BJ (cell line): ENCODE data around the gene FARSB. TPM values are rescaled to one million over a fixed set of nuclear protein-coding genes. Genes with fewer than 3 reads are reported as not detected.

Experiments used
- CTCF ChIA-PET: fragments of 350-600 bp; formaldehyde crosslinking; extraction: SDS; loops from one replicate; lab custom pipeline; 2021; ENCODE audit warnings: antibody characterized with exemption, inconsistent platforms; lab: Yijun Ruan, JAX
- POLR2A ChIA-PET: fragments of 300-600 bp; sonication (Branson Sonifier 250); formaldehyde crosslinking; extraction: SDS; loops from one replicate; lab custom pipeline; 2021; ENCODE audit warnings: antibody characterized with exemption; lab: Charles Lee
- DNase-seq: peaks from one replicate; pipeline ENCODE4 v3.0.0-alpha.2; 2011; ENCODE audit warnings: low read depth
- H3K27me3 ChIP-seq: 2 replicates; pipeline ENCODE4 v1.6.0; 2011; ENCODE audit warnings: low read length; ENCODE audit not compliant: control insufficient read depth, insufficient read depth
- H3K36me3 ChIP-seq: 2 replicates; pipeline ENCODE4 v1.5.1; 2011; ENCODE audit warnings: low read length; ENCODE audit not compliant: control insufficient read depth, insufficient read depth
- H3K4me3 ChIP-seq: 2 replicates; pipeline ENCODE4 v1.5.1; 2011; ENCODE audit warnings: low read depth, mild to moderate bottlenecking, control low read depth, low read length
- CTCF ChIP-seq: IDR thresholded peaks from 2 replicates; pipeline ENCODE4 v1.5.1; 2011; ENCODE audit warnings: low read depth, mild to moderate bottlenecking, control low read depth, inconsistent platforms, low read length, moderate library complexity; ENCODE audit not compliant: insufficient read depth
- polyA plus RNA-seq: library from polyadenylated mRNA; depleted of rRNA; stranded (reverse); fragments of >200 nt; gene quantifications from 2 replicates; pipeline ENCODE4 v1.2.3, GENCODE V29; 2011

FARSB gene
- polyA plus RNA-seq, 1 experiment: 16.4 TPM

- Histone ChIP-seq H3K4me3 (no peak overlapping the region), H3K27me3 (no peaks in the 10 kb centered on the region), H3K36me3 (peaks cover 6% of the 10 kb centered on the region)
- TF ChIP-seq CTCF: no peak
- DNase-seq: no peak
- POLR2A ChIA-PET: interaction anchor here (0.7 kb wide), 1 partner anchor 1043 kb away, joined by 3 read pairs; no protein-coding TSS in a partner anchor
- CTCF ChIA-PET: interaction anchor here (1.8 kb wide), 1 partner anchor 305 kb away, joined by 9 read pairs; no protein-coding TSS in a partner anchor
Observed at GRCh38 chr2:222622910-222623309, 33.0 kb downstream of the FARSB start.

- no peak for TF ChIP-seq CTCF
- Histone ChIP-seq H3K36me3 (peaks cover 6% of the 10 kb centered on the region), H3K4me3 (no peak overlapping the region), H3K27me3 (no peaks in the 10 kb centered on the region)
- POLR2A ChIA-PET: no interaction called here
- DNase-seq: no peak
- CTCF ChIA-PET: interaction anchor here (1.6 kb wide), 1 partner anchor 563 kb away, joined by 3 read pairs; no protein-coding TSS in a partner anchor
Observed at GRCh38 chr2:222621893-222622292, 34.0 kb downstream of the FARSB start.

GRCh38 chr2:222615320-222615719 is 40.6 kb downstream of the FARSB start:
- no peak for TF ChIP-seq CTCF
- no peak for DNase-seq

GRCh38 chr2:222613715-222614331 is 42.1 kb downstream of the FARSB start:
- no peak for DNase-seq
- peak; percentile 83 for TF ChIP-seq CTCF
- ChIA-PET POLR2A (no interaction called here), CTCF (interaction anchor here (0.7 to 2.0 kb wide), 6 partner anchors 14 to 558 kb away, joined by 3 to 16 read pairs (median 6); no protein-coding TSS in a partner anchor)
- Histone ChIP-seq H3K4me3 (no peak overlapping the region), H3K36me3 (peaks cover 1% of the 10 kb centered on the region; the same call in 1 of the 2 replicates), H3K27me3 (no peaks in the 10 kb centered on the region)

More at GRCh38 chr2:222615320-222615719, 40.6 kb downstream of the FARSB start:
- Histone ChIP-seq H3K36me3 (peaks cover 1% of the 10 kb centered on the region; the same call in 1 of the 2 replicates), H3K4me3 (no peak overlapping the region), H3K27me3 (no peaks in the 10 kb centered on the region)
- ChIA-PET CTCF (interaction anchor here (1.0 to 2.0 kb wide), 6 partner anchors 14 to 297 kb away, joined by 3 to 16 read pairs (median 4); no protein-coding TSS in a partner anchor), POLR2A (no interaction called here)

- H3K4me3 ChIP-seq: no peak overlapping the region
- DNase-seq: no peak
- peaks cover 1% of the 10 kb centered on the region; the same call in 1 of the 2 replicates for H3K36me3 ChIP-seq
- TF ChIP-seq CTCF: no peak
- H3K27me3 ChIP-seq: no peaks in the 10 kb centered on the region
- ChIA-PET POLR2A (no interaction called here), CTCF (interaction anchor here (0.9 to 2.0 kb wide), 4 partner anchors 293 to 586 kb away, joined by 3 to 18 read pairs (median 6); no protein-coding TSS in a partner anchor)
Observed at GRCh38 chr2:222611684-222612083, 44.2 kb downstream of the FARSB start.
